NCI-H226 (cell line): Measurements from ENCODE around the gene CNNM3.
"Not testable (repeated sequence)": the region's sequence is repeated elsewhere in the genome, so short reads cannot be mapped to it uniquely, and the experiment has no call there.

Source experiments
- DNase-seq: peaks from one replicate; pipeline ENCODE4 v3.0.0-alpha.2; 2015

CNNM3 gene

DNA sequence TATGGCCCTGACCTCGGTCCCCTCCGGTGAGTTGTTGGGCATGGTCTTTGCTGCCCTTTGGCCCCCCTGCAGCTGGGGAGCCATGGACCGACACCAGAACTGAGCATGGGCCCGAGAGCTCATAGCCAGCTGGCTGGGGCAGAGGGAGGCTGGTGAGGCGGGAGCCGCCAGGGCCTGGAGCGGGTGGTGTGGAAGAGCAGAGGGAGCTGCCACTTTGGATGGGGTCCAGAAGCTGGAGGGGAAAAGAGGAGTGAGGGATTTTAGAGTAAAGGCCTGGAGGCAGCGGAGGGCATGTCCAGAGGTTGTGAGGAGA is 16.5 kb upstream of the CNNM3 start:
- DNase-seq, result no peak

DNA sequence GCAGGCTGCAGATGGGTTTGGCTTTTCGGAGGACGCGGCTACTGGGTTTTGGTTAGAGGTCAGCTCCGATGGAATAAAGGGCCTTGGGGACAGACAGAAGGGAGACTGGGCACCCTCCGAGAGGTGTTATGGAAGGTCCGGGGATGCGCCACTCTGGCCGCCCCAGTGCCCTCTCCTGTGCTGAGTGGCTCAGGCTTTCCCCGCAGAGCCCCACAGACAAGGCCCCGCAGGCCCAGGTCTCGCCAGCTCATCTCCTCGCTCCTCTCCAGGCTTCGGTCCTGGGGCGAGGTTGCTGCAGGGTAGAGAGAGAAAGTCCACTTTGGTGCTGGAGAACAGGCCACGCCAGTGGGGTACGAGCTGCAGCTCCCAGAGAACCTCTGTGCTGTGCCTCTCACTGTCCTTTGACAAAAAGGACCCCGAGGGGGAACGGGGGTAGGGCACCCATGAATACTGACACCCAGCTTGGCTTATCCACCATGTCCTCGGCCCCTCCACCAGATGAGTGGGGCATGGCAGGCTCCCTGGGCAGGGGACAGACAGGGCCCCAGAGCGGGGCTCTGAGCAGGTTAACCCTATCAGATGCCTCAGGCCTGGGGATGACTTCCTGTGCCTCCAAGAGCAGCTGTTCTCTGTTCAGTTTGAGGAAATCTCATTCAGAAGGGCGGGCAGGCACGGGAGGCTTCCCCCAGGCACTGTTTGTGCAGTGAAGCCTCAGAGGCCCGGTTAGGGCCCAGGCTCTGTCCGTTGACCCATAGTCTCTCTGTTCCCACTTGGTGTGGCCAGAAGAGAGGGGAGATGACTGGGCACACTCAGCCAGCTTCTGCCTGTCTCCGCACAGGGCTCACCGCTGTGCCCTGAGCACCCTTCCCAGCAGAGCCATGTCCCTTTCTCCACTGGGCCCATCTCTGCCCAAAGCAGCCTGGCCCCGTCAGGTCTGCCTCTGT is 15.7 kb upstream of the CNNM3 start:
- DNase-seq, result no peak

- DNase-seq, result no peak
Observed at GRCh38 chr2:96801005-96801785, 14.9 kb upstream of the CNNM3 start.

DNA sequence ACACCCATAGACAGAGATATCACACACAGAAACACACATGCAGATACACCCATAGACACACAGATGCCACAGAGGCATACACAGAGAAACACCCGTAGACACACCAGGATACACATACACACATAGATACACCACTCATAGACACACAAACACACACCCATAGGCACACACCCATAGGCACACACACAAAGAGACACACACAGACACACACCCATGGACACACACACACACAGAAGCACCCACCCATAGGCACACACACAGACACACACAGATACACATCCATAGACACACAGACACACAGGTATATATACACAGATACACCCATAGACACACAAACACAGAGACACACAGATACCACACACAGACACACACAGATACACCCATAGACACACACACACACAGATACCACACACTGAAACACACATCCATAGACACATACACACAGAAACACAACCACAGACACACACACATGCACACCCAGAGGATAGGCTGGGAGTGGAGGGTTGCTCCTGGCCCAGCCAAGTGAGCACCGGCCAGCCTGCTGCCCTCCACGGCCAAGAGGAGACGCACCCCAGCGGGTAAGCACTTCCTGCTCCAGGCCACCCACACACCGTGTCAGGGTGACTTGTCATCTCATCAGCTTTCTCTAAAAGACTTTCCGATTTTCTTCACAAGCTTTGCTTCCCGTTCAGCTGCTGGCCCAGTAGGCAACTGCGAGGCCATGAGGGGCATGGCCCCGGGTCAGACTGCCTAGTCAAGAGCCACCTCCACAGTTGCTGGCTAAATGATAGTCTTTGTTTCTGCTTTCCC is 14.1 kb upstream of the CNNM3 start:
- DNase-seq, result no peak

DNA sequence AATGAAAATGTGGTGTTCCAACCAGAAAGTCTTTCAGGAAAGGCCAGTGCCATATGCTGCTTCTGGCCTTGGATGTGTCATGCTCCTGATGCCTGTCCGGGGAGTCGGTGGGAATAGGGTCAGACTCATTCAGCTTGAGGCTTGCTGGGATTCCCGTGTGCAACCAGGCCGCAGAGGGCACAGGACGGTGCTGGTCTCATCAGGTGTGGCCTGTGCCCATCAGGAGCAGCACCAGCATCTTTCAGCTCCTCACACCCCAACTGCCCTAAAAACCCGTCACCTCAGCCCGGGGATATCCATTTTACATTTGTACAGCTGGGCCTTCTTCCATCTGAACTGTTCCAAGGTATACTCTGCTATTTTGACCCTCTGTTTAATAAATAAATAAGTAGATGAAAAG is 13.3 kb upstream of the CNNM3 start:
- no peak for DNase-seq

DNA sequence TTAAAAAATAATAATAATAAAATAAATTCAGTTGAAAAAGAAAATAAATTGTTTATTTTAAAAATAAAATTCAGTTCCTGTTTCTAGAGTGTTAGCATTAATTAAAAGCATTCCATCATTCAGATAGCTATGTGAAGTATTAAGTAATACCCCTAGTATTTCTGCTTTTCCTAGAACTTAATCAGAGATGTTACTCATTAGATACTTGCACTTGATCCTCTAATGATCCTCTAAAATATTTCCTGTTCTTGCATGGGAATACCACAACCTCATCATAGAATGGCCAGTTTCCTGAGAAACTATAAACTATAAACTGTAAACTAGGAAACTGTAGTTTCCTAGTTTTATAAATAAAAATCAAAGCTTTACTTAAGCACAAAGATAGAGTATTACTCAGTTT is 11.1 kb upstream of the CNNM3 start:
- no peak for DNase-seq

GRCh38 chr2:96805946-96806345 is 10.1 kb upstream of the CNNM3 start:
- not testable (repeated sequence) for DNase-seq

DNA sequence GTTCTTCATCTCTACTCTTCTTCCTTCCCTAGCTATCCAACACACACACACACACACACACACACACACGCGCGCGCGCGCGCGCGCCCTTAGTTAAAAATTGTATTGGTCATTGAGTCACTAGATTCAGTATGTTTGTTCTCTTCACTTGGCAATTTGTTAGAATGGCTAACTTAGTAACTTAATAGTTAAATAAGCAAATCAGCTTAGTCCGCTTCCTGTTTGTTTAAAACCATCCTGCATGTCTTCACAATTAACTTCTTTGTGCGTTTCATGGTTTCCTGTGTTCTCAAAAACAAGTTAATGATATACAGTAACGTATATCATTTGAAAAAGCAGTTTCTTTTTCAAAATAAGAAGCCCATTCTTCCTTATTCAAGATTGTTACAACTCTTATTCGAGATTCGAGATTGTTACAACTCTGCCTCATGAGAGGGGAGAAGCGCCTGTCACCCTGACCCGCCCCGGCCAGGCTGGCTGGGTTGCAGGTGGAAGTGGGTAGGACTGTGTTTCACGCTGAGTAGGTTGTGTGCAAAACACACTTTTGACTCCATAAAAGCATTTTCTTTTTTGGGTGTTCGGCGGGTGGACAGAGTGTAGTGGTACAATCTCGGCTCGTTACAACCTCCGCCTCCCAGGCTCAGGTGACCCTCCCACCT is 9.5 kb upstream of the CNNM3 start:
- DNase-seq, result no peak

GRCh38 chr2:96807127-96807471 is 9.0 kb upstream of the CNNM3 start:
- DNase-seq, result no peak

DNA sequence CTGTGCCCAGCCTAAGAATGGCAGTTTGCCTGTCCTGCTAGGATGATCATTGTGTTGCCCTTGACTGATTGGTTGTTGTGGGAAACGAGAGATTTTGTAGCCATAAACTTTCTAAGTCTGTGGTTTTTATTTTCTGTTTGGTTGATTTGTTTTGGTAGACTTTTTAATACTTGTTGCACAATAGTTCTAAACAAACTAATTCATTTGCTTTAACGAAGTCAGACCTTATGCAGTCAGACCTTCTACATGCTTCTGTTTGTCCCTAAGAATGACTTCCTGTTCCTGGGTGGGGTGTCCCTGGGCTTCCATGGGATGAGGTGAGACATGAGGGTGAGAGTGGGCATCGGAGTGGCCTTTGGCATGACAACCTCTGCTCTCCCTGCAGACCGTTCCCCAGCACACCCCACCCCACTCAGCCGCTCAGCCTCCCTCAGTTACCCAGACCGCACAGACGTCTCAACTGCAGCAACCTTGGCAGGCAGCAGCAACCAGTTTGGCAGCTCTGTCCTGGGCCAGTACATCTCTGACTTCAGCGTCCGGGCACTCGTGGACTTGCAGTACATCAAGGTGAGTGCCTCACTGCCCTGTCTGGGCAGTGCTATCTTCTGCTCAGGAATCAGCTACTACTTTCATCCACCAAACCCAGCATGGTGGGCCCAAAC is 7.8 kb upstream of the CNNM3 start:
- no peak for DNase-seq

- no peak for DNase-seq
Observed at GRCh38 chr2:96809216-96809882, 6.7 kb upstream of the CNNM3 start.

DNA sequence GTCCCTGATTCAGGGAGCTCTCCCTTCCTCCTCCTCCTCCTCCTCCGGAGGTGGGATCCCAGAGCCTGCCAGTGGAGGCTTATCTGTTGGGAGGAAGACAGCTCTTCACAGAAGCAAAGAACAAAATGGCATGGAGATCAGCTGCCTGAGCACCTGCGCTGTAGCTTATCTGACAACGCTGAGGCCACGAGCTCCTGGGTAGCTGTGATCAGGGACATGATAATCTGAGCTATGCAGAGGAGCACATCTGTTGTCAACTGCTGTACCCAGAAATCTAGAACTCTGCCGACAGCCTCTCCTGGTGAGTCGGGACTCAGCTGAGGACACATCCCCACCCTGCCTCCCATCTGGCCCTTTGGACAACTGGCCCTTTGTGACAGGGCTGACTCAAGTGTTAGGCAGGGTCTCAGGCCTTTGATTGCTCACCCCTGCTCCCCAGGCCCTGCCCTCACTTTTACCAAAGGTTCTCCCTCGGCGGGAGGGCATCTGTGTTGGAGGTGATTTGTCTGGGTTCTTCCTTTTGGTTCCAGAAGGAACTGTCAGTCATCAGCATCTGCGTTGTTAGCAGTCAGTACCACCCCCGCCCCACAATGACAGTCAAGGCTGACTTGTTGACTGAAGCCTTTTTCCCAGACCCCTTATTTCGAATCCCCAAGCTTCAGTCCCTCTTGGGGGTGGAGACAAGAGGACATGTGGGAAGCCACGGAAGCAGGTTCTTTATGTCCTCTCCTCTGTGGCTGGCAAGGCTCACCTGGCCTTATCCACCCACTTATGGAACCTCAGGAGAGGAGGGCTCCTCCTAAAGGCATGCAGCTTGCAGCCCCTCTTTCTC is 5.9 kb upstream of the CNNM3 start:
- DNase-seq, result no peak

GRCh38 chr2:96810783-96811192 is 5.3 kb upstream of the CNNM3 start:
- DNase-seq, result no peak

- DNase-seq, result no peak
Observed at GRCh38 chr2:96811917-96812316, 4.2 kb upstream of the CNNM3 start.

GRCh38 chr2:96813656-96814055 is 2.4 kb upstream of the CNNM3 start:
- no peak for DNase-seq

DNA sequence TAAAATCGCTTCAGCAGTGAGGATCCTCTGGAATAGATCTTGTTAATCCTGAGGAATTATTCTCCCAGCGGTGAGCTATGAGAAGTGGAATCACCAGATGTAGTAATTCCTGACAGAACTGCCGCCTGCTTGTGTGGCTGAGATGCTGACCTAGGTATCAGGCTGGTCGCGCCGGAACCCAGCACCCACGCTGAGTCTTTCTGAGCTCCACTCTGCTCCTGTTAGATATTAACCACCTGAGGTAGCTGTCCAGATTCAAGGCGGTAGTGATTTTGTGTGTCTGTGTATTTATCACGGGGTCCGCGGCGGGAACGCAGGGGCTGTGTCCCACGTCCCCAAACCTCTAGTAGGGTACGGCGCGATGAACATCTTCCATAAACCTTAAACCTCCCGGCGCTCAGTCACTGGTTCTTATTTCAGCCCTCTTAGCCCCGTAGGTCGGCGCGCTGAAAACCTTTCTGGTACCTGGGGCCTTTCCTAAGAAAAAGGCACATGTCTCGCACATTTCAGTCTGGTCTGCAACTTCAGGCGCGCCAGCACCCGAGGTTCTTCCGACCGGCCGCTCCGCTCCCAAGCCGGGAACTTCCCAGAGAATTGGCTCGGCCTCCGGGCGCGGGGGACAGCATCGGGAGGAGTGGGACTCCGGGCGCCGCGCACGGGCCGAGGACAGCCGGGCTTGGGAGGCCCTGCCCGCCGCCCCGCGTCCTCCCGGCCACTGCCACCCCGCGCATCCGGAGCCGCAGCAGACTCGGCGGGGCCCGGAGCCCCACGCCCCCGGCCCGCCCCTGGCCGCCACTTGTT is 542 bp upstream of the CNNM3 start:
- DNase-seq, result peak; percentile 34

GRCh38 chr2:96816836-96817702 is 1.0 kb downstream of the CNNM3 start:
- no peak for DNase-seq

DNA sequence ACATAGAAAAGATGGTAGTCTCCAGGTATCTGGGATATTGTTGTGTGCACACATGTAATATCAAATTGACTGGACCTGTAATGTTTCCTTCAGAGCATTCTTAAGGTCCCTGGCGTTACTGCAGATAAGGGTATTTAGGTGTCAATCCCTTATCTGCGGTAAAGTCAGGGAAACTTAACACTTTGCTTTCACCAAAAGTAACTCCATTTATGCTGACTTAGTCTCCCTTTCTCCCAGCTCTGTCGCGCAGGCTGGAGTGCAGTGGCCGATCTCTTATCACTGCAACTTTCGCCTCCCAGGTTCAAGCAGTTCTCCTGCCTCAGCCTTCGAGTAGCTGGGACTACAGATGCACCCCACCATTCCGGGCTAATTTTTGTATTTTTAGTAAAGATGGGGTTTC is 1.8 kb downstream of the CNNM3 start:
- DNase-seq, result no peak
